Osteocyte (in vitro differentiated cells): ENCODE data around the gene GSTM3. TPM values are rescaled to one million over a fixed set of nuclear protein-coding genes. Genes with fewer than 3 reads are reported as not detected.

ENCODE experiments used
- DNase-seq: peaks from one replicate; pipeline ENCODE4 v3.0.0; 2021; ENCODE audit warnings: mixed read lengths; ENCODE audit not compliant: unreplicated experiment; ENCODE audit errors: extremely low spot score
- H3K27ac Mint-ChIP-seq: one replicate; pipeline ENCODE4 v1.8.0; 2021; ENCODE audit warnings: mild to moderate bottlenecking, mixed read lengths; ENCODE audit not compliant: unreplicated experiment
- H3K27me3 Mint-ChIP-seq: one replicate; pipeline ENCODE4 v1.8.0; 2021; ENCODE audit warnings: mixed read lengths; ENCODE audit not compliant: unreplicated experiment
- H3K36me3 Mint-ChIP-seq: one replicate; pipeline ENCODE4 v1.8.0; 2021; ENCODE audit warnings: mixed read lengths; ENCODE audit not compliant: unreplicated experiment
- H3K4me1 Mint-ChIP-seq: one replicate; pipeline ENCODE4 v1.8.0; 2021; ENCODE audit warnings: mixed read lengths; ENCODE audit not compliant: unreplicated experiment
- H3K4me3 Mint-ChIP-seq: one replicate; pipeline ENCODE4 v1.8.0; 2021; ENCODE audit warnings: mild to moderate bottlenecking, moderate library complexity, mixed read lengths; ENCODE audit not compliant: unreplicated experiment
- H3K9me3 Mint-ChIP-seq: one replicate; pipeline ENCODE4 v1.8.0; 2021; ENCODE audit warnings: mixed read lengths; ENCODE audit not compliant: unreplicated experiment
- CTCF ChIP-seq: fragments of 200-600 bp; sonication (generic); IDR thresholded peaks from 2 replicates; pipeline ENCODE4 v1.5.0; 2021; ENCODE audit warnings: antibody characterized with exemption, mild to moderate bottlenecking, moderate library complexity
- long read RNA-seq: library from polyadenylated mRNA; unstranded; transcript quantifications from one replicate; pipeline ENCODE4 v2.0.0, GENCODE V29; 2021
- total RNA-seq: library from RNA; stranded (reverse); gene quantifications from 2 replicates; pipeline ENCODE4 v1.2.1, GENCODE V29; 2021

GSTM3 gene
- total RNA-seq, result 33.9 and 41.4 TPM in 2 replicates
- long read RNA-seq, full-length matches to known transcripts, result 69 of 71 reads
- long read RNA-seq, partial matches to known transcripts, result 0 of 71 reads
- long read RNA-seq, other reads (novel, unspliced or antisense), result 2 of 71 reads

- Mint-ChIP-seq H3K4me3 (peak within 1 kb of the TSS; percentile 84), H3K4me1 (peaks cover 13% of the 10 kb centered on the region), H3K36me3 (peaks cover 10% of the 10 kb centered on the region), H3K9me3 (no peaks in the 10 kb centered on the region), H3K27me3 (peaks cover 18% of the 10 kb centered on the region), H3K27ac (peak within 1 kb of the TSS; percentile 90)
- DNase-seq, result peak; percentile 2
- TF ChIP-seq CTCF, result no peak
Observed at GRCh38 chr1:109740615-109741373, at the start of gene GSTM3. GSTM3 (minus strand) TSS chr1:109741038; CDS start chr1:109740287, 751 bp downstream.

- TF ChIP-seq CTCF, result no peak
- Mint-ChIP-seq H3K9me3 (no peaks in the 10 kb centered on the region), H3K4me3 (no peak overlapping the region), H3K27ac (no peak overlapping the region), H3K4me1 (peaks cover 77% of the 10 kb centered on the region), H3K36me3 (no peaks in the 10 kb centered on the region), H3K27me3 (no peaks in the 10 kb centered on the region)
- DNase-seq, result no peak
Observed at GRCh38 chr1:109790329-109790728, 49.5 kb upstream of the GSTM3 start.

- no peak for DNase-seq
- no peaks in the 10 kb centered on the region for H3K27me3 Mint-ChIP-seq
- no peak for TF ChIP-seq CTCF
- peaks cover 82% of the 10 kb centered on the region for H3K4me1 Mint-ChIP-seq
- no peak overlapping the region for H3K4me3 Mint-ChIP-seq
- H3K27ac Mint-ChIP-seq, result no peak overlapping the region
- no peaks in the 10 kb centered on the region for H3K36me3 Mint-ChIP-seq
- H3K9me3 Mint-ChIP-seq, result no peaks in the 10 kb centered on the region
Observed at GRCh38 chr1:109789551-109790180, 48.8 kb upstream of the GSTM3 start.

- H3K9me3 Mint-ChIP-seq, result no peaks in the 10 kb centered on the region
- H3K4me1 Mint-ChIP-seq, result peaks cover 83% of the 10 kb centered on the region
- H3K4me3 Mint-ChIP-seq, result no peak overlapping the region
- H3K27me3 Mint-ChIP-seq, result no peaks in the 10 kb centered on the region
- H3K36me3 Mint-ChIP-seq, result no peaks in the 10 kb centered on the region
- H3K27ac Mint-ChIP-seq, result no peak overlapping the region
- no peak for DNase-seq
- peak; percentile 46 for TF ChIP-seq CTCF
Observed at GRCh38 chr1:109788695-109789521, 48.1 kb upstream of the GSTM3 start.
